MM.1S (cell line): ENCODE measurements around the gene GOLT1A.

Experiments used
- DNase-seq: peaks from one replicate; pipeline ENCODE4 v3.0.0-alpha.2; 2015
- H2AFZ ChIP-seq: fragments of 300-600 bp; sonication (generic); 2 replicates; pipeline ENCODE4 v1.6.0; 2016; ENCODE audit warnings: antibody characterized with exemption, low read length
- H3F3A ChIP-seq: fragments of 300-600 bp; sonication (generic); 2 replicates; pipeline ENCODE4 v1.6.1; 2016; ENCODE audit warnings: mild to moderate bottlenecking, antibody characterized with exemption, low read length, moderate library complexity, mixed read lengths; ENCODE audit not compliant: insufficient read depth
- H3K27ac ChIP-seq: fragments of 300-600 bp; sonication (generic); 2 replicates; pipeline ENCODE4 v1.5.1; 2016; ENCODE audit warnings: mild to moderate bottlenecking, low read length
- H3K27me3 ChIP-seq: fragments of 300-600 bp; sonication (generic); replicated peaks from 2 replicates; pipeline ENCODE4 v1.6.0; 2016; ENCODE audit warnings: low read length; ENCODE audit not compliant: insufficient read depth
- H3K36me3 ChIP-seq: fragments of 300-600 bp; sonication (generic); replicated peaks from 2 replicates; pipeline ENCODE4 v1.6.1; 2016; ENCODE audit warnings: mild to moderate bottlenecking, low read length, mixed read lengths; ENCODE audit not compliant: insufficient read depth
- H3K4me1 ChIP-seq: fragments of 300-600 bp; sonication (generic); 2 replicates; pipeline ENCODE4 v1.6.1; 2016; ENCODE audit warnings: low read length, mixed read lengths
- H3K4me2 ChIP-seq: fragments of 300-600 bp; sonication (generic); 2 replicates; pipeline ENCODE4 v1.6.0; 2016; ENCODE audit warnings: low read depth, low read length
- H3K4me3 ChIP-seq: fragments of 300-600 bp; sonication (generic); 2 replicates; pipeline ENCODE4 v1.5.1; 2016; ENCODE audit warnings: low read length, mixed read lengths
- H3K79me2 ChIP-seq: fragments of 300-600 bp; sonication (generic); 2 replicates; pipeline ENCODE4 v1.6.1; 2016; ENCODE audit warnings: mixed run types, low read length, mixed read lengths
- H3K9ac ChIP-seq: fragments of 300-600 bp; sonication (generic); 2 replicates; pipeline ENCODE4 v1.6.1; 2016; ENCODE audit warnings: low read length, mixed read lengths
- H3K9me2 ChIP-seq: fragments of 300-600 bp; sonication (generic); replicated peaks from 2 replicates; pipeline ENCODE4 v1.6.1; 2016; ENCODE audit warnings: mild to moderate bottlenecking, low read length, mixed read lengths; ENCODE audit not compliant: insufficient read depth
- H3K9me3 ChIP-seq: fragments of 300-600 bp; sonication (generic); replicated peaks from 2 replicates; pipeline ENCODE4 v1.6.1; 2016; ENCODE audit warnings: mild to moderate bottlenecking, low read length, mixed read lengths; ENCODE audit not compliant: insufficient read depth
- H4K20me1 ChIP-seq: fragments of 300-600 bp; sonication (generic); 2 replicates; pipeline ENCODE4 v1.6.1; 2016; ENCODE audit warnings: mild to moderate bottlenecking, low read length, moderate library complexity, mixed read lengths; ENCODE audit not compliant: insufficient read depth
- CTCF ChIP-seq: fragments of 300-600 bp; sonication (generic); IDR thresholded peaks from 2 replicates; pipeline ENCODE4 v1.5.1; 2016; ENCODE audit warnings: antibody characterized with exemption, low read length, mixed read lengths
- EZH2 ChIP-seq: fragments of 300-600 bp; sonication (generic); optimal IDR thresholded peaks from 2 replicates; pipeline ENCODE3; 2017; ENCODE audit warnings: low read depth, mild to moderate bottlenecking, antibody characterized with exemption, low read length, mixed read lengths
- EZH2phosphoT487 ChIP-seq: fragments of 300-600 bp; sonication (generic); IDR thresholded peaks from 2 replicates; pipeline ENCODE4 v1.6.1; 2018; ENCODE audit warnings: antibody characterized with exemption, low read length

Gene GOLT1A

GRCh38 chr1:204224655-204225054 lies 10.9 kb upstream of the GOLT1A start:
- H3K27ac ChIP-seq = no peak overlapping the region
- TF ChIP-seq EZH2 = no peak
- no peaks in the 10 kb centered on the region for H3K9me2 ChIP-seq
- H3K4me2 ChIP-seq = no peak overlapping the region
- H3K36me3 ChIP-seq = no peaks in the 10 kb centered on the region
- H3K4me1 ChIP-seq = no peaks in the 10 kb centered on the region
- H3K9ac ChIP-seq = no peak overlapping the region
- H3K9me3 ChIP-seq = no peaks in the 10 kb centered on the region
- H3K4me3 ChIP-seq = no peak overlapping the region
- no peaks in the 10 kb centered on the region for H4K20me1 ChIP-seq
- H3K79me2 ChIP-seq = no peaks in the 10 kb centered on the region
- no peak for DNase-seq
- no peaks in the 10 kb centered on the region for H3F3A ChIP-seq
- H2AFZ ChIP-seq = no peak overlapping the region
- H3K27me3 ChIP-seq = no peaks in the 10 kb centered on the region

- no peak overlapping the region for H3K4me3 ChIP-seq
- H3K9me3 ChIP-seq = no peaks in the 10 kb centered on the region
- no peak overlapping the region for H3K27ac ChIP-seq
- H3K9ac ChIP-seq = no peak overlapping the region
- H3K4me1 ChIP-seq = no peaks in the 10 kb centered on the region
- no peak for TF ChIP-seq EZH2
- TF ChIP-seq CTCF = no peak
- TF ChIP-seq EZH2phosphoT487 = no peak
- no peaks in the 10 kb centered on the region for H3K36me3 ChIP-seq
- no peaks in the 10 kb centered on the region for H3K79me2 ChIP-seq
- H2AFZ ChIP-seq = no peak overlapping the region
- no peaks in the 10 kb centered on the region for H3F3A ChIP-seq
- DNase-seq = no peak
- no peaks in the 10 kb centered on the region for H3K27me3 ChIP-seq
- H3K9me2 ChIP-seq = no peaks in the 10 kb centered on the region
- H4K20me1 ChIP-seq = no peaks in the 10 kb centered on the region
- no peak overlapping the region for H3K4me2 ChIP-seq
Observed at GRCh38 chr1:204223129-204223860, 9.5 kb upstream of the GOLT1A start.

- Histone ChIP-seq H3K4me2 (no peak overlapping the region), H3K79me2 (no peaks in the 10 kb centered on the region), H3K27me3 (no peaks in the 10 kb centered on the region), H4K20me1 (no peaks in the 10 kb centered on the region), H3K9me3 (no peaks in the 10 kb centered on the region), H3K9ac (no peak overlapping the region), H3K27ac (no peak overlapping the region), H3K36me3 (no peaks in the 10 kb centered on the region), H3K9me2 (no peaks in the 10 kb centered on the region), H3F3A (no peaks in the 10 kb centered on the region), H3K4me3 (no peak overlapping the region), H3K4me1 (no peaks in the 10 kb centered on the region), H2AFZ (no peak overlapping the region)
- DNase-seq = no peak
- TF ChIP-seq CTCF = no peak
- no peak for TF ChIP-seq EZH2phosphoT487
- no peak for TF ChIP-seq EZH2
Observed at GRCh38 chr1:204222764-204223055, 8.9 kb upstream of the GOLT1A start.

GRCh38 chr1:204222006-204222763 lies 8.4 kb upstream of the GOLT1A start:
- DNase-seq = no peak
- Histone ChIP-seq H3K4me3 (no peak overlapping the region), H3K4me1 (no peaks in the 10 kb centered on the region), H3K36me3 (no peaks in the 10 kb centered on the region), H3K4me2 (no peak overlapping the region), H3K27ac (no peak overlapping the region), H3F3A (no peaks in the 10 kb centered on the region), H3K27me3 (no peaks in the 10 kb centered on the region), H3K79me2 (no peaks in the 10 kb centered on the region), H2AFZ (no peak overlapping the region), H3K9ac (no peak overlapping the region), H4K20me1 (no peaks in the 10 kb centered on the region), H3K9me3 (no peaks in the 10 kb centered on the region), H3K9me2 (no peaks in the 10 kb centered on the region)
- TF ChIP-seq EZH2phosphoT487 = no peak
- no peak for TF ChIP-seq EZH2
- TF ChIP-seq CTCF = no peak
